GM12878 (cell line): ENCODE measurements around the gene SLCO4A1. TPM values are rescaled to one million over a fixed set of nuclear protein-coding genes. Genes with fewer than 3 reads are reported as not detected.

Experiments
- ATAC-seq: fragments of 200-7000 bp; cut with Tn5 transposase; 3 replicates; pipeline ENCODE4 v1.9.1; 2020; ENCODE audit warnings: mild to moderate bottlenecking, moderate library complexity
- BruUV-seq: library from RNA; stranded (reverse); fragments of 400-500 nt; replicated peaks from 2 replicates; lab custom pipeline; 2021; lab: Mats Ljungman, UMichigan
- CTCF ChIA-PET: fragments of 300-600 bp; sonication (Branson Sonifier 250); formaldehyde crosslinking; extraction: SDS; loops from one replicate; lab custom pipeline; 2021; ENCODE audit warnings: inconsistent platforms; lab: Yijun Ruan, JAX
- POLR2A ChIA-PET: fragments of 350-600 bp; formaldehyde crosslinking; extraction: SDS; loops from one replicate; lab custom pipeline; 2021; ENCODE audit warnings: inconsistent platforms; lab: Charles Lee
- RAD21 ChIA-PET: fragments of 300-600 bp; sonication (Branson Sonifier 250); formaldehyde crosslinking; loops from one replicate; lab custom pipeline; 2023; ENCODE audit warnings: antibody characterized with exemption; ENCODE audit not compliant: unreplicated experiment; lab: Charles Lee
- SMC1A ChIA-PET: fragments of 300-600 bp; sonication (Branson Sonifier 250); formaldehyde crosslinking; loops from one replicate; lab custom pipeline; 2023; ENCODE audit not compliant: unreplicated experiment, uncharacterized antibody; lab: Charles Lee
- DNase-seq: peaks from one replicate; pipeline ENCODE4 v3.0.0-alpha.2; 2011; ENCODE audit warnings: low read depth, low spot score
- FAIRE-seq: peaks from 3 replicates; lab custom pipeline; 2011; peaks lifted over from hg19 to GRCh38; lab: Jason Lieb, UNC
- H2AFZ ChIP-seq: 2 replicates; pipeline ENCODE4 v1.6.0; 2011; ENCODE audit warnings: low read depth, low read length, control low read depth; ENCODE audit not compliant: control insufficient read depth
- H3K27ac ChIP-seq: 2 replicates; pipeline ENCODE4 v1.5.1; 2011; ENCODE audit warnings: control low read depth; ENCODE audit not compliant: control insufficient read depth, insufficient read depth
- H3K27me3 ChIP-seq, 2 experiments: replicated peaks in 1 of 2; 2 replicates each; pipeline versions ENCODE4 v1.6.0 to v1.6.1; 2011; ENCODE audit warnings: low read length in 1 of 2; ENCODE audit not compliant: control insufficient read depth in 2 of 2, insufficient read depth in 2 of 2
- H3K36me3 ChIP-seq, 2 experiments: 2 replicates each; pipeline ENCODE4 v1.5.1; 2011; ENCODE audit warnings: low read length in 1 of 2; ENCODE audit not compliant: control insufficient read depth in 2 of 2, insufficient read depth in 2 of 2
- H3K4me1 ChIP-seq: 2 replicates; pipeline ENCODE4 v1.6.1; 2011; ENCODE audit warnings: mild to moderate bottlenecking, low read length, moderate library complexity, mixed read lengths; ENCODE audit not compliant: control insufficient read depth, insufficient read depth
- H3K4me2 ChIP-seq: 2 replicates; pipeline ENCODE4 v1.6.0; 2011; ENCODE audit warnings: control low read depth; ENCODE audit not compliant: control insufficient read depth, insufficient read depth
- H3K4me3 ChIP-seq: fragments of 200-600 bp; sonication (generic); 2 replicates; pipeline ENCODE4 v1.5.1; 2016
- H3K79me2 ChIP-seq: 2 replicates; pipeline ENCODE4 v1.6.0; 2011; ENCODE audit warnings: low read length; ENCODE audit not compliant: control insufficient read depth, insufficient read depth
- H3K9ac ChIP-seq: 2 replicates; pipeline ENCODE4 v1.8.0; 2011; ENCODE audit warnings: low read length, control low read depth, mixed read lengths; ENCODE audit not compliant: control insufficient read depth, insufficient read depth
- H3K9me3 ChIP-seq: replicated peaks from 3 replicates; pipeline ENCODE4 v1.5.1; 2011; ENCODE audit warnings: mild to moderate bottlenecking, low read length; ENCODE audit not compliant: control insufficient read depth, insufficient read depth
- H4K20me1 ChIP-seq: 2 replicates; pipeline ENCODE4 v1.6.0; 2011; ENCODE audit not compliant: control insufficient read depth, insufficient read depth
- BHLHE40 ChIP-seq, 2 experiments: fragments of 450-650 bp in 1 of 2; IDR thresholded peaks; 2 replicates each; pipeline ENCODE4 v1.6.1; 2011 to 2017; ENCODE audit warnings: low read depth in 2 of 2, borderline replicate concordance in 1 of 2, improper control_type of control experiment in 1 of 2, low read length in 1 of 2, mild to moderate bottlenecking in 1 of 2
- EGR1 ChIP-seq, 2 experiments: IDR thresholded peaks; 1 replicate in 1 of 2; 2 replicates in 1 of 2; pipeline ENCODE4 v1.6.1; 2011 to 2012; ENCODE audit warnings: low read depth in 2 of 2, low read length in 2 of 2, borderline replicate concordance in 1 of 2, mild to moderate bottlenecking in 1 of 2, moderate library complexity in 1 of 2
- EP300 ChIP-seq, 2 experiments: fragments of 150-350 bp in 1 of 2; IDR thresholded peaks; 2 replicates each; pipeline ENCODE4 v1.6.1; 2011 to 2012; ENCODE audit warnings: low read depth in 2 of 2, low read length in 2 of 2, borderline replicate concordance in 1 of 2, improper control_type of control experiment in 1 of 2, inconsistent platforms in 1 of 2; ENCODE audit not compliant: control insufficient read depth in 1 of 2
- MTA3 ChIP-seq: IDR thresholded peaks from 2 replicates; pipeline ENCODE4 v1.6.1; 2012; ENCODE audit warnings: low read length, inconsistent platforms, borderline replicate concordance
- PKNOX1 ChIP-seq: fragments of 450-650 bp; IDR thresholded peaks from 2 replicates; pipeline ENCODE4 v1.6.1; 2016; ENCODE audit warnings: mild to moderate bottlenecking
- RELA ChIP-seq: fragments of 450-650 bp; IDR thresholded peaks from 2 replicates; pipeline ENCODE4 v1.8.0; 2014; ENCODE audit warnings: borderline replicate concordance; ENCODE audit not compliant: partially characterized antibody
- WRNIP1 ChIP-seq: IDR thresholded peaks from 2 replicates; pipeline ENCODE4 v1.6.1; 2011; ENCODE audit warnings: low read depth, low read length, improper control_type of control experiment, borderline replicate concordance
- WGBS: methylation state at CpG from one replicate; pipeline ENCODE4 v1.1.6; 2016; ENCODE audit warnings: low lambda C conversion rate; ENCODE audit not compliant: insufficient replicate concordance, insufficient coverage; ENCODE audit errors: missing lambda C conversion rate; 5-methylcytosine and 5-hydroxymethylcytosine counted together
- in situ Hi-C: fragments of 300-500 bp; cut with MboI; formaldehyde crosslinking; loops from 9 replicates; pipeline ENCODE4 v1.14.3; 2018; ENCODE audit warnings: mixed read lengths
- intact Hi-C: fragments of 100-400 bp; cut with micrococcal nuclease; formaldehyde crosslinking; loops from one replicate; pipeline ENCODE4 v1.14.2; 2022; ENCODE audit not compliant: unreplicated experiment
- polyA plus RNA-seq, 11 experiments: library from polyadenylated mRNA; depleted of rRNA in 4 of 11; unstranded in 6 of 11; stranded (reverse) in 5 of 11; fragments of >200 nt; fragmentation: Nextera tagmentation in 4 of 11; fragmentation: Illumina TruSeq in 1 of 11; extraction: Ambion mirVana in 4 of 11; extraction: Trizol in 1 of 11; gene quantifications; 1 replicate in 1 of 11; 2 replicates in 10 of 11; pipeline versions ENCODE4 v1.2.1 to v1.2.3, GENCODE V29; 2011 to 2016; ENCODE audit warnings: inconsistent platforms in 2 of 11, missing spikeins in 2 of 11, low read depth in 1 of 11
- total RNA-seq, 4 experiments: library from RNA; depleted of rRNA in 3 of 4; stranded (reverse); fragments of >200 nt in 3 of 4; fragmentation: Illumina TruSeq in 1 of 4; extraction: Trizol in 1 of 4; gene quantifications; 2 replicates each; pipeline versions ENCODE4 v1.2.1 to v1.2.3, GENCODE V29; 2013 to 2021

The SLCO4A1 gene
- total and polyA plus RNA-seq, 10 of the 15 experiments (the other 5 are each of a cell fraction or from before 2014, with no cell fraction given): 2.1 to 30.7 (median 12.0) TPM

- TF ChIP-seq MTA3: no peak
- TF ChIP-seq, all 136 proteins: peak for 53
These were observed 10.0 kb downstream of the SLCO4A1 start (continued) for GRCh38 chr20:62652041-62652893.

- FAIRE-seq (no peak), ATAC-seq (no peak), DNase-seq (no peak)
- Histone ChIP-seq H3K27ac (peak overlapping the region; percentile 98), H2AFZ (no peak overlapping the region), H3K79me2 (peaks cover 31% of the 10 kb centered on the region), H4K20me1 (no peaks in the 10 kb centered on the region), H3K4me2 (peak overlapping the region; percentile 92), H3K4me3 (no peak overlapping the region), H3K36me3 (peaks cover 4 to 23% of the 10 kb centered on the region in 2 experiments; a peak in 3 of 4 replicates), H3K27me3 (no peaks in the 10 kb centered on the region), H3K9ac (peak overlapping the region; percentile 65; the same call in 1 of the 2 replicates), H3K9me3 (no peaks in the 10 kb centered on the region), H3K4me1 (peaks cover 39% of the 10 kb centered on the region)
- WGBS: 98% methylated on average over 20 of the region's 20 CpGs
- POLR2A ChIA-PET: no interaction called here
- intact Hi-C loops: loop anchor here (5.0 kb wide), 1 partner anchor 154 kb away; no protein-coding TSS in a partner anchor
- CTCF ChIA-PET: no interaction called here
- SMC1A ChIA-PET: interaction anchor here (3.2 kb wide), 1 partner anchor 11 kb away, joined by 20 read pairs; the partner anchor contains the start of gene SLCO4A1
- in situ Hi-C loops: loop anchor here (10.0 kb wide), 1 partner anchor 142 kb away; the partner anchor contains the start of gene MRGBP
- no TSS peak for BruUV-seq
- RAD21 ChIA-PET: no interaction called here
- TF ChIP-seq PKNOX1 (no peak), BHLHE40 (IDR thresholded peaks at IDR 0.05; ENCODE audit: borderline replicate concordance in 1 of 2, low read depth in 2 of 2, low read length in 1 of 2) (0 out of 4 replicates have a peak, but pooled peaks of 1 of the 2 experiments have one; percentile 15), EP300 (IDR thresholded peaks at IDR 0.05; ENCODE audit: borderline replicate concordance in 1 of 2, control insufficient read depth in 1 of 2, low read depth in 2 of 2, low read length in 2 of 2) (no peak), RELA (no peak), EGR1 (IDR thresholded peaks at IDR 0.05; ENCODE audit: borderline replicate concordance in 1 of 2, low read depth in 2 of 2, low read length in 2 of 2) (no peak), WRNIP1 (no peak)
These were observed 10.6 kb downstream of the SLCO4A1 start for GRCh38 chr20:62652894-62653305.
